Measurements from ENCODE around the gene ZNF444. TPM values are rescaled to one million over a fixed set of nuclear protein-coding genes. Genes with fewer than 3 reads are reported as not detected.
A peak's percentile ranks its signal among the peaks of the same experiment; 100 is the strongest.

Gene ZNF444
- total RNA-seq, 1 donor from 2014 or later, result 22.6 TPM

- DNase-seq, result no peak
Observed at GRCh38 chr19:56123266-56123891, 17.7 kb upstream of the ZNF444 start.

DNA sequence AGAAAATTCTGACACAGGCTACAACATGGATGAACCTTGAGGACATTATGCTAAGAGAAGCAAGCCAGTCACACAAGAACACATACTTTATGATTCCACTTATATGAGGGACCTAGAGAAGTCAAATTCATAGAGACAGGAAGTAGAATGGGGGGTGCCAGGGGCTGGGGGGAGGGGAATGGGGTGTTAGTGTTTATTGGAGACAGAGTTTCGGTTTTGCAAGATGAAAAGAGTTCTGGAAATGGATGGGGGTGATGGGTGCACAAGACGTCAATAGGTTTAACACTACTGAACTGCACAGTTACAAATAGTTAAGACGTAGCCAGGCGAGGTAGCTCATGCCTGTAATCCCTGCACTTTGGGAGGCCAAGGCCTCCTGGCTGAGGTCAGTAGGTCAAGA, 16.5 kb upstream of the ZNF444 start:
- no peak for DNase-seq

DNA sequence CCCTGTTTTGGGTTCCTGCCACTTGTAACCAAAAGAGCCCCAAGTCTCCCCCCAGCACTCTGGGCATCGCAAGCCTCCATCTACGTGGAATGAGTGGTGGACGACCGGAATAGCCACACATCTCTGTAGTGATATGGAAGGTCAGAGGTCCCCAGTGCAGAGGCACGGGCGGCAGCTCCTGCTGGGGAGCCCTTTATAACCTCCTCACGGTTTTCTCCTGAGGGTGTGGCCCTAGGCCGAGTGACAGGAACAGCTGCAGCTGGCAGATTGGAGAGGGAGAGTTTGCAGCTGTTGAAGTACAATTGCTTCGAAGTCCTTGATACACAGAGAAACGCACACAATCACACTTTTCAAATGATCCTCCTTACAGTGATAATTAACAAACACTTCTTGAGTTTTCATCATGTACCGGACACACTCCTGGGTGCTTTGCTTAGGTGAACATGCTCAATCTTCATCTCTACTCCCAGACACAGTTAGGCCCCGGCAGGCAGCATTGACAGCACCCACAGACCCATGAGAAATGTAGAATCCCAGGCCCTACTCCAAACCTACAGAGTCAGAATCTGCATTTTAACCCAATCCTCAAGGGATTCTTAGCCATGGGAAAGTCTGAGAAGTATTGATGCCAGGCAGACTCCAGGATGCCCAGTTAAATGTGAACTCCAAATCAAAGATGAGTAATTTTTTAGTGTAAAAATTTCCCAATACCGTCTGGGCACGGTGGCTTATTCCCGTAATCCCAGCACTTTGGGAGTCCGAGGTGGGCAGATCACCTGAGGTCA, 15.1 kb upstream of the ZNF444 start:
- no peak for DNase-seq

GRCh38 chr19:56126983-56127780, 13.9 kb upstream of the ZNF444 start:
- DNase-seq, result no peak

- DNase-seq, result no peak
Observed at GRCh38 chr19:56130006-56130405, 11.1 kb upstream of the ZNF444 start.

- DNase-seq, result no peak
Observed at GRCh38 chr19:56131651-56132050, 9.4 kb upstream of the ZNF444 start.

- DNase-seq, result no peak
Observed at GRCh38 chr19:56132316-56132822, 8.7 kb upstream of the ZNF444 start.

DNA sequence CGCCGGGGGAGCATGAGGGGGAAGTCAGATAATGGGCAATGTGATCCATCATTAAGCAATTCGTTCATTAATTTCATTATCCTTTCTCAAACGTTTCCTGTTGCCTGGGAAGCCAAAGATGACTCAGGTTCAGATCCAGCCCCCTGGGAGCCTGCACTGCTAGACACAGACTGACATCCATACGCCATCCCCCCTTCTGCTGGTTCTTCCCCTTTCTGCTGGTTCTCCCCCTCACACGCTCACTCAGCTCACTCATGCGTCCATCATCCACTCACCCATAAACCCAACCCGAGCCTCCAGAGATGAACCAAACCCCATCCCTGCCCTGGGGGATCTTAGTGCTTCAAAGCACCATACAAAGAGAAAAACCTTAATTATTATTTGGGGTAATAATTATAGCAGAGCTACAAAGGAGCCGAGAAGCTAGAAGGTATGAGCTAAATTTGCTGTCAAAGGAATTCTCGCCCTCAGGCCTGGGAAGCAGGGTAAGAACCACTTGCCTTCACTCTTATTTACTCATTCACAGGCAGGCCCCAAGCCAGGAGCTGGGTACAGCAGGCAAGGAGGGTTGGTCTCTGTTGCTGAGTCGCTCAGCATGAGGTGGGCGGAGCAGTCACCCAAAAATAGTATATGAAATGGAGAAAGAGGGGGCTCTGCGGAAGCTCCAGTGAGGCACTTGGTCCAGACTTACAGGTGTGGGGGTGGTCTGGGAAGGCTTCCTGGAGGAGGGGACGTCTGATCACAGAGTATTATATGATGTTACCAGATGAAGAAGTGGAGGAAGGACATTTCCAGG, 7.0 kb upstream of the ZNF444 start:
- DNase-seq, result no peak

DNA sequence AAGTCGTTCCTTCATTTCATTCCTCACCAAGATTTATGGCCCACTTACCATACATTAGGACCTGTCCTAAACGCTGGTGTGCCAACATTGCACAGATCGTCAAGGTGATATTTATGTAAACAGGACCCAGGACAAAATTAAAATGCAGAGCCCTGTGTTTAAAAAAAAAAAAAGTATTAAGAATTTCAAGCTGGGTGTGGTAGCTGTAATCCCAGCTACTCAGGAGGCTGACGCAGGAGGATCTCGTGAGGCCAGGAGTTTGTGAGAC, 6.5 kb upstream of the ZNF444 start:
- no peak for DNase-seq

- DNase-seq, result no peak
Observed at GRCh38 chr19:56136362-56136761, 4.7 kb upstream of the ZNF444 start.

GRCh38 chr19:56137405-56137804, 3.7 kb upstream of the ZNF444 start:
- DNase-seq, result peak; percentile 36

DNA sequence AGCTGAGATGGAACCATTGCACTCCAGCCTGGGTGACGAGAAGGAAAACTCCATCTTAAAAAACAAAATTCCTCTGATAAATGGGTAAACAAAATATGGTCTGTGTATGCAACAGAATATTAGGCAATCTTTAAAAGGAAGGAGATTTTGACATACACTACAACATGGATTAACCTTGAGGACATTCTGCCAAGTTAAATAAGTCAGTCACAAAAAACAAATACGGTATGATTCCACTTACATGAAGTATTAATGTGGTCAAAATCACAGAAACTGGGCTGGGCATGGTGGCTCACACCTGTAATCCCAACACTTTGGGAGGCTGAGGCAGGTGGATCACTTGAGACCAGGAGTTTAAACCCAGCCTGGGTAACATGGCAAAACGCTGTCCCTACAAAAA, 3.0 kb upstream of the ZNF444 start:
- no peak for DNase-seq

GRCh38 chr19:56139847-56140582, 1.1 kb upstream of the ZNF444 start:
- no peak for DNase-seq

DNA sequence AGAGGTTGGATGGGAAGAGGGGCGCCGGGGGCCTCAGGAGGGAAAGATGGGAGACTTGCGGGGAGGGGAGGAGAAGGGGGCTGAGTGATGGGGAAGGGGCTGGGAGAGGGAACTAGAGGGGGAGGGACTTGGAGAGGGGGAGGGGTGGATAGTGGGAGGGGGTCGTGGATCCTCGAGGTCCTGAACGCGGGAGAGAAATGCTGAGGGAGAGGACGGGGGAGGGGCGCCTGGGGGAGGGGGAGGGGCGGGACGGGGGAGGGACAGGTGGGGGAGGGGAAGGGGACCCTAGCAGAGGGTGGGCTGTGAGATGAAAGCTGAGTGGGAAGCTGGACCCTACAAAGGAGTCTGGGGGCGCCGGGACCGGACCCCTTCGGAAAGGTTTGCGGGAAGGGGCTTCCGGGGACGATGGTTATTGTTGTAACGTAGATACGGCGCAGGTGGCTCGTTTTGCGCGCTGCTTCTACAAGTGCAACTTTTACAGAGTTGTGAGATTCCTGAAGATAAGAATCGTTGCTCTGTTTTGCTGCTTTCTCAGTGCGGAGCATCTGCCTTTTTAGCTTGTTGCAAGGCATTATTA, 418 bp downstream of the ZNF444 start:
- peak; percentile 26 for DNase-seq

DNA sequence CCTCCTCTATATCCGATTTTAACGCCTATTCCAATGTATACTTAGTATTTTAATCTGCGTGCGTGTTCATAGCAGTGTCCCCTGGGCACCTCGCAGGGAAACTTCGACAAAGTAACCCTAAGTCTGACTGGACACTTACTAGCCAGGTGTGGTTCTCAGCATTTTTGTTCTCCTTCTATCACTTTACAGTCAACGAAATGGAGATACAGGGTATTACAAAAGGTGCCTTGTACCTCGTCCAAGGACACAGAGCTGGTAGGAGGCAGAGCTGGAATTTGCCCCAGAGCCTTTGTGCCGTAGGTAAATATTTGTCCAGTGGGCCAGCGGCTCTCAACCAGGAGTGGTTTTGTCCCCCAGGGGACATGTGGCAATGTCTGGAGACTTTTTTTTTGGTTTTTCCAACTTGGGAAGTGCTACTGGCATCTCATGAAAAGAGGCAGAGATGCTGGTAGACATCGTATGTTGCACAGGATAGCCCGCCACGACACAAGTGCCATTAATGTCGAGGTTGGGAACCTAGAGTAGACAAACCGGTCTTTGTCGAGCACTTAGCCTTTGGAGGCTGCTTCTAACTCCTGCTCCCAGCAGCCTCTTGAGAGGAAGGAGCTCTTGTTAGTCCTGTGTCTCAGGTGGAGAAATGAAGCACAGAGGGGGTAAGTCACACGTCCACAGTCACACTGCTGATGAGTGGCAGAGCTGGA, 1.1 kb downstream of the ZNF444 start:
- DNase-seq, result no peak

- no peak for DNase-seq
Observed at GRCh38 chr19:56142897-56143434, 1.9 kb downstream of the ZNF444 start.

GRCh38 chr19:56144376-56144775, 3.3 kb downstream of the ZNF444 start:
- DNase-seq, result no peak

DNA sequence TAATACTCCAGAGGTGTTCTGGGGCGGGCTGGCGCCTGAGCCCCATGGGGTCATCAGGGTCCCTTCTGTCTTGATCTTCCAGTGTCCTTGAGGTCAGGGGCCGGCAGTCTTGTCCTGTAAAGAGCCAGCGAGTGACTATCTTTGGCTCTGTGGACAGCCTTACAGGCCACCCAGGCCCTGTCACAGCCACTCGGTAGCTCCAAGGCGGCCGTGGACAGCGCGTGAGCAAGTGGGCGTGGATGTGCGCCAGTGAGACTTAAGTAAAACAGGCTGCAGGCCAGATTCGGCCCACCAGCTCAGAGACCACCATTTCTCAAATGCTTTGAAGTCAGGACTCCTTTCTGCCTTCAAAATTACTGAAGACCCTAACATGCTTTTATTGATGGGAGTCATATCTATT, 3.7 kb downstream of the ZNF444 start:
- DNase-seq, result no peak

DNA sequence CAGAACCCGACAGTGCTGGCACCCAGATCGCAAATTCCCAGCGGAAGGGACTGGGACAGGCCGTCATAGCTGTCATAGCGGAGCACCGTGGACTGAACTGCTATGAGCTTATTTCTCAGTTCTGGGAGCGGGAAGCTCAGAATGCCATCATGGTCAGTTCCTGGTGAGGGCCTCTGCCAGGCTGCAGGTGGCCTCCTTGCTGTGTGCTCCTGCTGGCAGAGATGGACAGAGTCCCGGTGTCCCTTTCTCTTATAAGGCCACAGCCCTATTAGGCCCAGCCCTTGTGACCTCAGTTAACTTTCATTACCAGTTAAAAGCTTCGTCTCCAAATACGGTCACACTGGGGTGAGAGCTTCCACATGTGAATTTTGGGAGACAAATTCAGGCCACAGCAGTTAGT, 4.6 kb downstream of the ZNF444 start:
- DNase-seq, result no peak

- no peak for DNase-seq
Observed at GRCh38 chr19:56146904-56147303, 5.8 kb downstream of the ZNF444 start.

- no peak for DNase-seq
Observed at GRCh38 chr19:56147307-56147706, 6.2 kb downstream of the ZNF444 start.

All from dermis blood vessel endothelial cell (primary cell).